ENCODE measurements around the gene CHAT.

GRCh38 chr10:49709934-49710333, 96.1 kb downstream of the CHAT start:
- no peak for TF ChIP-seq ZBTB39 (CRISPR knock-in tag; IDR thresholded peaks at IDR 0.05)
- TF ChIP-seq ZNF232 (CRISPR knock-in tag; IDR thresholded peaks at IDR 0.05; ENCODE audit: borderline replicate concordance), result no peak
- no peak for TF ChIP-seq ZNF292 (CRISPR knock-in tag; IDR thresholded peaks at IDR 0.05; ENCODE audit: borderline replicate concordance, low read depth)

All from HepG2 (cell line).